PFSK-1 (cell line): ENCODE data around the gene UNC5C.

Source experiments
- FOXP2 ChIP-seq: optimal IDR thresholded peaks from 2 replicates; pipeline ENCODE3; 2011; ENCODE audit warnings: borderline replicate concordance, control low read depth, inconsistent platforms; ENCODE audit not compliant: insufficient read depth; ENCODE audit errors: extremely low read length, extremely low read depth
- POLR2AphosphoS5 ChIP-seq: IDR thresholded peaks from 2 replicates; pipeline ENCODE4 v1.6.1; 2012; ENCODE audit warnings: low read depth, mild to moderate bottlenecking, control low read depth, low read length, moderate library complexity
- TF ChIP-seq, protein P1 (sequence below), 2 experiments: IDR thresholded peaks; 2 replicates each; pipeline versions ENCODE4 v1.6.1 to v1.8.0; 2011 to 2012; ENCODE audit warnings: low read depth in 2 of 2, low read length in 2 of 2, control low read depth in 1 of 2, inconsistent platforms in 1 of 2, mild to moderate bottlenecking in 1 of 2, moderate library complexity in 1 of 2; ENCODE audit not compliant: insufficient read depth in 1 of 2

DNA sequence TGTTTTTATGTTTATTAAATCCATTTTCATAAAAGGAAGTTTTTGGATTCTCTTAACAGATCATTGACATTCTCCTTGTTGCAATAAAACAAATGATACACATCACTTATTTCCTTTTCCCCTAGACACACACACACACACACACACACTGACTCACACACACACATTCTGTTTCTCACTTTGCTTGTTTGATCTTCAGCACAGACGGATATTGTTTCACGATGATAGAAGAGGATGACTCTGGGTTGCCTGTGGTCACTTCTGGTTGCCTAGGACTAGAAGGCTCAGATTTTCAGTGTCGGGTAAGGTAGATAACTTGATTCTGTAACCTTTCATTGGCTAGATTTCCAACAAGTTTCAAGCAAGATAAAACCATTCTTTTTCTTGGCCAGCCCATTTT is 434.3 kb downstream of the UNC5C start:
- TF ChIP-seq POLR2AphosphoS5 (no peak), FOXP2 (no peak)
- TF ChIP-seq, protein P1, sequence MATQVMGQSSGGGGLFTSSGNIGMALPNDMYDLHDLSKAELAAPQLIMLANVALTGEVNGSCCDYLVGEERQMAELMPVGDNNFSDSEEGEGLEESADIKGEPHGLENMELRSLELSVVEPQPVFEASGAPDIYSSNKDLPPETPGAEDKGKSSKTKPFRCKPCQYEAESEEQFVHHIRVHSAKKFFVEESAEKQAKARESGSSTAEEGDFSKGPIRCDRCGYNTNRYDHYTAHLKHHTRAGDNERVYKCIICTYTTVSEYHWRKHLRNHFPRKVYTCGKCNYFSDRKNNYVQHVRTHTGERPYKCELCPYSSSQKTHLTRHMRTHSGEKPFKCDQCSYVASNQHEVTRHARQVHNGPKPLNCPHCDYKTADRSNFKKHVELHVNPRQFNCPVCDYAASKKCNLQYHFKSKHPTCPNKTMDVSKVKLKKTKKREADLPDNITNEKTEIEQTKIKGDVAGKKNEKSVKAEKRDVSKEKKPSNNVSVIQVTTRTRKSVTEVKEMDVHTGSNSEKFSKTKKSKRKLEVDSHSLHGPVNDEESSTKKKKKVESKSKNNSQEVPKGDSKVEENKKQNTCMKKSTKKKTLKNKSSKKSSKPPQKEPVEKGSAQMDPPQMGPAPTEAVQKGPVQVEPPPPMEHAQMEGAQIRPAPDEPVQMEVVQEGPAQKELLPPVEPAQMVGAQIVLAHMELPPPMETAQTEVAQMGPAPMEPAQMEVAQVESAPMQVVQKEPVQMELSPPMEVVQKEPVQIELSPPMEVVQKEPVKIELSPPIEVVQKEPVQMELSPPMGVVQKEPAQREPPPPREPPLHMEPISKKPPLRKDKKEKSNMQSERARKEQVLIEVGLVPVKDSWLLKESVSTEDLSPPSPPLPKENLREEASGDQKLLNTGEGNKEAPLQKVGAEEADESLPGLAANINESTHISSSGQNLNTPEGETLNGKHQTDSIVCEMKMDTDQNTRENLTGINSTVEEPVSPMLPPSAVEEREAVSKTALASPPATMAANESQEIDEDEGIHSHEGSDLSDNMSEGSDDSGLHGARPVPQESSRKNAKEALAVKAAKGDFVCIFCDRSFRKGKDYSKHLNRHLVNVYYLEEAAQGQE (IDR thresholded peaks at IDR 0.05; ENCODE audit: insufficient read depth in 1 of 2, low read depth in 2 of 2, low read length in 2 of 2) = no peak
